ENCODE data around the gene PEX26.

GRCh38 chr22:18100781-18101180 is 23.0 kb downstream of the PEX26 start:
- TF ChIP-seq CTCF (IDR thresholded peaks at IDR 0.05; ENCODE audit: low read depth, low read length, missing input control) = no peak
- TF ChIP-seq MAX (IDR thresholded peaks at IDR 0.05) = no peak

All from liver (tissue), 2 donors.